DMS153 (cell line): ENCODE measurements around the gene EEF1E1.

Experiments
- DNase-seq: peaks from one replicate; lab custom pipeline; 2025; lab: John Stamatoyannopoulos, UW

Gene EEF1E1

GRCh38 chr6:8102122-8102958, at the start of gene EEF1E1:
TSS of gene EEF1E1 (minus strand) at chr6:8102548. CDS start at chr6:8102521, 27 bp downstream.
- DNase-seq: peak; percentile 85

GRCh38 chr6:8149350-8149749, 47.0 kb upstream of the EEF1E1 start:
- no peak for DNase-seq

GRCh38 chr6:8143945-8144344, 41.6 kb upstream of the EEF1E1 start:
- DNase-seq: no peak

- no peak for DNase-seq
These were observed 37.1 kb upstream of the EEF1E1 start for GRCh38 chr6:8139451-8139850.

- DNase-seq: no peak
These were observed 35.2 kb upstream of the EEF1E1 start for GRCh38 chr6:8137529-8137939.

- no peak for DNase-seq
These were observed 32.9 kb upstream of the EEF1E1 start for GRCh38 chr6:8135276-8135675.

- DNase-seq: no peak
These were observed 29.8 kb upstream of the EEF1E1 start for GRCh38 chr6:8132130-8132529.

- DNase-seq: peak; percentile 27
These were observed 29.0 kb upstream of the EEF1E1 start for GRCh38 chr6:8131265-8131897.

GRCh38 chr6:8130399-8130798, 28.1 kb upstream of the EEF1E1 start:
- no peak for DNase-seq

GRCh38 chr6:8123236-8123635, 20.9 kb upstream of the EEF1E1 start:
- no peak for DNase-seq

GRCh38 chr6:8114956-8115355, 12.6 kb upstream of the EEF1E1 start:
- no peak for DNase-seq

- DNase-seq: no peak
These were observed 10.8 kb upstream of the EEF1E1 start for GRCh38 chr6:8113131-8113654.

- DNase-seq: no peak
These were observed 8.4 kb upstream of the EEF1E1 start for GRCh38 chr6:8110725-8111124.

GRCh38 chr6:8110117-8110721, 7.9 kb upstream of the EEF1E1 start:
- no peak for DNase-seq

GRCh38 chr6:8108759-8109539, 6.6 kb upstream of the EEF1E1 start:
- no peak for DNase-seq

GRCh38 chr6:8108031-8108660, 5.8 kb upstream of the EEF1E1 start:
- DNase-seq: no peak

- no peak for DNase-seq
These were observed 3.4 kb upstream of the EEF1E1 start for GRCh38 chr6:8105791-8106190.

GRCh38 chr6:8103726-8104125, 1.4 kb upstream of the EEF1E1 start:
- no peak for DNase-seq

- DNase-seq: no peak
These were observed 2.0 kb downstream of the EEF1E1 start for GRCh38 chr6:8100159-8100854.

- DNase-seq: no peak
These were observed 11.7 kb downstream of the EEF1E1 start for GRCh38 chr6:8090650-8091049.

GRCh38 chr6:8088886-8089285, 13.5 kb downstream of the EEF1E1 start:
- no peak for DNase-seq
